C4-2B (cell line): Measurements from ENCODE around the gene NACC2.

ENCODE experiments used
- H3K27ac ChIP-seq: fragments of 450-650 bp; 2 replicates; pipeline ENCODE4 v1.5.1; 2017
- ZFX ChIP-seq: fragments of 450-650 bp; IDR thresholded peaks from 2 replicates; pipeline ENCODE4 v1.6.1; 2017
- TF ChIP-seq, protein P1 (sequence below): fragments of 450-650 bp; conservative IDR thresholded peaks from 2 replicates; pipeline ENCODE4 v1.5.1; 2017; ENCODE audit warnings: mild to moderate bottlenecking

NACC2 gene

GRCh38 chr9:135986605-135987004, 108.5 kb downstream of the NACC2 start:
- no peak overlapping the region for H3K27ac ChIP-seq
- TF ChIP-seq, protein P1, sequence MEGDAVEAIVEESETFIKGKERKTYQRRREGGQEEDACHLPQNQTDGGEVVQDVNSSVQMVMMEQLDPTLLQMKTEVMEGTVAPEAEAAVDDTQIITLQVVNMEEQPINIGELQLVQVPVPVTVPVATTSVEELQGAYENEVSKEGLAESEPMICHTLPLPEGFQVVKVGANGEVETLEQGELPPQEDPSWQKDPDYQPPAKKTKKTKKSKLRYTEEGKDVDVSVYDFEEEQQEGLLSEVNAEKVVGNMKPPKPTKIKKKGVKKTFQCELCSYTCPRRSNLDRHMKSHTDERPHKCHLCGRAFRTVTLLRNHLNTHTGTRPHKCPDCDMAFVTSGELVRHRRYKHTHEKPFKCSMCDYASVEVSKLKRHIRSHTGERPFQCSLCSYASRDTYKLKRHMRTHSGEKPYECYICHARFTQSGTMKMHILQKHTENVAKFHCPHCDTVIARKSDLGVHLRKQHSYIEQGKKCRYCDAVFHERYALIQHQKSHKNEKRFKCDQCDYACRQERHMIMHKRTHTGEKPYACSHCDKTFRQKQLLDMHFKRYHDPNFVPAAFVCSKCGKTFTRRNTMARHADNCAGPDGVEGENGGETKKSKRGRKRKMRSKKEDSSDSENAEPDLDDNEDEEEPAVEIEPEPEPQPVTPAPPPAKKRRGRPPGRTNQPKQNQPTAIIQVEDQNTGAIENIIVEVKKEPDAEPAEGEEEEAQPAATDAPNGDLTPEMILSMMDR = no peak
- TF ChIP-seq ZFX = no peak

GRCh38 chr9:135985889-135986288, 109.2 kb downstream of the NACC2 start:
- H3K27ac ChIP-seq = no peak overlapping the region
- no peak for TF ChIP-seq ZFX
- TF ChIP-seq, protein P1 = no peak

DNA sequence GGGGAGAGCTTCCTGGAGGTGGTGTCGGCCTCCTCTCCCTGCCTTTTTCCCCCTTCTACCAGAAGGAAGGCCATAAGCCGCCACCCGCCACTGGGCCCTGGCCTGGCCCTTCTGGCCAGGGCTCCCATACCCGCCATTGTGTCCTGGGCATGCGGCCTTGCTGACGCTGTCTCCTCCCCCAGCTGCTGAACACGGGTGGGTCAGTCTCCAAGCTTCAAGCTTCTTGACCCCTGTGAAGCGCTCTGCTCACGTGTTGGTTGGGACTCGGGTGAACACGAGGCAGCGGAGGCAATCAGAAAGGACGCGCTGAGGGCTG, 109.7 kb downstream of the NACC2 start:
- H3K27ac ChIP-seq = no peak overlapping the region
- TF ChIP-seq, protein P1 = no peak
- no peak for TF ChIP-seq ZFX

GRCh38 chr9:135984072-135984710, 110.9 kb downstream of the NACC2 start:
- no peak for TF ChIP-seq ZFX
- TF ChIP-seq, protein P1 = no peak

DNA sequence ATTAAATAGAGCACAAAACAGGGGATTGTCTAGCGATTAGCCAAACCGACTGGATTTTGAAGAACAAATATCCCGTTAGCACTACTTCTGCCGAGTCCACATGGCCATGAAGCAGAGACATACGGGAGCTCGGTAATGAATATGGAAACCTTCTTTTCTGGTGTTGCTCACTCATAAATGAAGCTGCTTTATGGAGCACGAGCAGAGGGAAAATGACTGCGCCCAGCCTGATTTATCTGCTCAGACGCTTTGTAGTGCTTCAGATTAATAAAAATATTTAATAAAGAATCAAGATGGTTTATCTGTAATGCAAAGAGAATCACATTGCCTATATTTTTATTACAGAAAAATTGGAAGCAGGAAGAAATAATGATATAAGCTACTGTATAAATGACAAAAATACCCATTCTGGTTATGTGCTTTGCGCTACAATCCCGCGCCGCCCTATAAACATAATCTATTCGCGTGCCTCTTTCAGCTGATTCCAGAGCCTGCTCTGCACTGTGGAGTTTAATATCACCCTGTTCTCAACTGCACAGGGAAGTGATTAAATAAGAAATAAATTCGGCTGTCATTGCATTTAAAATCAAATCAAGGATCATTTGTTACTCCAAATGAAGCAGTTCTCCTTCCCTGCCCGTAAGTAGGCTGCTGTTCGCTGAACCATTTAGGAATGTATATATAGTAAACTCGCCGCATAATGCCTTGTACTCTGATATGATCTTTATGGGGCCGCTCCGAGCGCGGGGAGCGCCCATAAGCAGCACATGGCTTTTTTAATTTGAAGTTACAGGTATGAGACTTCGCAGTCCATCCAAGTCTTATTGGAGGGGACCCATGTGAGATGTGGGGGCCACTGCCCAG, 111.6 kb downstream of the NACC2 start:
- no peak overlapping the region for H3K27ac ChIP-seq
- TF ChIP-seq ZFX = no peak
- TF ChIP-seq, protein P1 = no peak

More at GRCh38 chr9:135984072-135984710, 110.9 kb downstream of the NACC2 start:
- no peak overlapping the region for H3K27ac ChIP-seq

GRCh38 chr9:135982499-135983207, 112.4 kb downstream of the NACC2 start:
- TF ChIP-seq, protein P1 = no peak

More at GRCh38 chr9:135982499-135983207, 112.4 kb downstream of the NACC2 start:
- no peak overlapping the region for H3K27ac ChIP-seq
